Sigmoid colon (tissue), 4 donors: ENCODE data around the gene MRPL36.

Experiments
- POLR2A ChIP-seq, 2 donors: fragments of 450-650 bp; IDR thresholded peaks; one replicate each; pipeline ENCODE4 v1.6.1; 2016; ENCODE audit warnings: antibody characterized with exemption in 2 of 2, mild to moderate bottlenecking in 2 of 2, moderate library complexity in 2 of 2
- POLR2AphosphoS5 ChIP-seq, 4 donors: sonication (generic); formaldehyde crosslinking; IDR thresholded peaks; one replicate each; pipeline ENCODE4 v1.6.1; 2017; ENCODE audit warnings: antibody characterized with exemption in 4 of 4
- TF ChIP-seq, protein P1 (sequence below), 4 experiments: fragments of 450-650 bp in 3 of 4; fragments of 200-600 bp in 1 of 4; IDR thresholded peaks; one replicate each; pipeline ENCODE4 v1.5.1; 2016 to 2019; ENCODE audit warnings: antibody characterized with exemption in 4 of 4, mild to moderate bottlenecking in 3 of 4, moderate library complexity in 2 of 4

DNA sequence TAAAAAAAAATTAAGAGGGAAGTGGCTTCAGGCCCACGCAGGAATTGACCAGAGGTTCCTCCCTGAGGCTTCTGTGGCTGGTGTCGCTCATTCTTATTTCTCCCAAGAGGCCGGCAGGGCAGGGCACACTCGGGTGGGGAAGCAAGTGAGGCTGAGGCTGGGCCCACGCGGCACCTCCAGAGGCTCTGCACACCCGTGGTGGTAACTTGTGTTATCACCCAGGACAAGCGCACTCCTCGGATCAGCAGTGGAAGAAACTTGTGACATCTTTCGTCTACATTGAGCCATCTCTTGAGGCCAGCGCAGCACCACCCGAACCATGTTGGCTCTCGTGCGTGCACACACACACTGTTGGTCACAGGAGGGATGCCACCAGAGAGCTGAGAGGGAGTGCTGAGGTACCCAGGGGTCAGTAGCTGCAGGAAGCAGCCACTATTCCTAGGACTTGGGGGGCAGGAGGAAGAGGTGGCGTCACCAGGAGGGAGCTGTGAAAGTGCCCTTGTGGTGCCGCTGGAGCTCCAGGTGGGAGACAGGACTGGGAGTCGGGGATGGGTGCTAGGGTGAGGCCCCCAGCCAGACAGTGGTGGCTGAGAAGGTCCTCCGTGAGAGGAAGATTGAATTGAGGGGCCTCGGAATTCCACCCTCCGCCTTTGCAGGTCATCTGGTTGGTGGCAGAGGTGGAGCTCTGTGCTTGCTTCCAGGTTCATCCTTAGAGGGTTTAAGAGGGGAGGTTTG, 8.0 kb upstream of the MRPL36 start:
- TF ChIP-seq, protein P1, sequence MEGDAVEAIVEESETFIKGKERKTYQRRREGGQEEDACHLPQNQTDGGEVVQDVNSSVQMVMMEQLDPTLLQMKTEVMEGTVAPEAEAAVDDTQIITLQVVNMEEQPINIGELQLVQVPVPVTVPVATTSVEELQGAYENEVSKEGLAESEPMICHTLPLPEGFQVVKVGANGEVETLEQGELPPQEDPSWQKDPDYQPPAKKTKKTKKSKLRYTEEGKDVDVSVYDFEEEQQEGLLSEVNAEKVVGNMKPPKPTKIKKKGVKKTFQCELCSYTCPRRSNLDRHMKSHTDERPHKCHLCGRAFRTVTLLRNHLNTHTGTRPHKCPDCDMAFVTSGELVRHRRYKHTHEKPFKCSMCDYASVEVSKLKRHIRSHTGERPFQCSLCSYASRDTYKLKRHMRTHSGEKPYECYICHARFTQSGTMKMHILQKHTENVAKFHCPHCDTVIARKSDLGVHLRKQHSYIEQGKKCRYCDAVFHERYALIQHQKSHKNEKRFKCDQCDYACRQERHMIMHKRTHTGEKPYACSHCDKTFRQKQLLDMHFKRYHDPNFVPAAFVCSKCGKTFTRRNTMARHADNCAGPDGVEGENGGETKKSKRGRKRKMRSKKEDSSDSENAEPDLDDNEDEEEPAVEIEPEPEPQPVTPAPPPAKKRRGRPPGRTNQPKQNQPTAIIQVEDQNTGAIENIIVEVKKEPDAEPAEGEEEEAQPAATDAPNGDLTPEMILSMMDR (IDR thresholded peaks at IDR 0.05), result no peak
- TF ChIP-seq POLR2A (IDR thresholded peaks at IDR 0.05), result no peak
- no peak for TF ChIP-seq POLR2AphosphoS5 (IDR thresholded peaks at IDR 0.05)
